ENCODE measurements around the gene NUDT13. TPM values are rescaled to one million over a fixed set of nuclear protein-coding genes. Genes with fewer than 3 reads are reported as not detected.

Gene NUDT13
- total and polyA plus RNA-seq, 9 donors = 0.86 to 2.6 (median 1.7) TPM

DNA sequence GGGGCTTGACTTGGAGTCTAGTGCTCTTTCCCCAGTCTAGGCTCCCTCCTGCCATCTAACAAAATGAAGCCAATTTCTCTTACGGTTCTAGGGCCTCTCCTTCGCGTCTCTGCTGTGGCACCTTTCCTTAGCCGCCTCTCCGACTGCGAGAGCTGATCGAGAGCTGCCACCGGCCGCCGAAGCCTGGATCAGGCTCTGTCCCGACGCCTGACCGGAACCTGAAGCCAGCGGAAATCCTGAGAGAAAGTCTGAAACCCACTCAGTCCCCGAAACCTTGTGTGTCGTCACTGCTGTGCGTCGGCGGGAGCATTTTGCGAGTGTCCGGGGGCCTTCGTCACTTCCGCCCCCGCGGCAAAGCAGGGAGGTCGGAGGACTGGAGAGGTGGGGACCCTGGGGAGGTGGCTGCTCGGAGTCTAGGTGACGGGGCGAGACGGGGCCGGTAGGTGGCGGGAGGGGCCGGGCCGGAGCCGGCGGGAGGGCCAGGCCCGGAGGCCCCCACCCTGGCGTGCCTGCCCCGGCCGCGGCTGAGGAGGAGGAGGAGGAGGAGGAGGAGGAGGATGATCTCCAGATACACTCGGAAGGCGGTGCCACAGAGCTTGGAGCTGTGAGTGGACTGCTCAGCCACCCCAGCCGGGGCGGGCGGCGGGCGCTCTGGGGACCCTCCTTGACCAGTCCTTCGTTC lies 57.7 kb downstream of the NUDT13 start, which contains the start of the genes ECD and FAM149B1:
Gene ECD (minus strand): TSS at position 226 of the 682 bp plus-strand sequence. CDS start 4,071 bp downstream, outside the sequence.
Gene FAM149B1 (plus strand): TSS at position 337 of the 682 bp plus-strand sequence. CDS start 221 bp downstream, at position 558.
- intact Hi-C loops (cut with DNase I) = no loop called here
- H3K27ac ChIP-seq = peak within 1 kb of the TSS; percentile 89 to 90
- no peaks in the 10 kb centered on the region for H3K27me3 ChIP-seq
- WGBS, 3 donors = 0 to 1% (median 0%) methylated on average over 49 of the region's 49 CpGs
- no peaks in the 10 kb centered on the region for H3K9me3 ChIP-seq
- H3K4me1 ChIP-seq (ENCODE audit: insufficient read depth) = peaks cover 1% of the 10 kb centered on the region
- peak within 1 kb of the TSS; percentile 82 for H3K4me3 ChIP-seq
- no peak for TF ChIP-seq EP300 (IDR thresholded peaks at IDR 0.05)
- peak; percentile 96 for TF ChIP-seq POLR2A (IDR thresholded peaks at IDR 0.05)
- TF ChIP-seq, protein P1, sequence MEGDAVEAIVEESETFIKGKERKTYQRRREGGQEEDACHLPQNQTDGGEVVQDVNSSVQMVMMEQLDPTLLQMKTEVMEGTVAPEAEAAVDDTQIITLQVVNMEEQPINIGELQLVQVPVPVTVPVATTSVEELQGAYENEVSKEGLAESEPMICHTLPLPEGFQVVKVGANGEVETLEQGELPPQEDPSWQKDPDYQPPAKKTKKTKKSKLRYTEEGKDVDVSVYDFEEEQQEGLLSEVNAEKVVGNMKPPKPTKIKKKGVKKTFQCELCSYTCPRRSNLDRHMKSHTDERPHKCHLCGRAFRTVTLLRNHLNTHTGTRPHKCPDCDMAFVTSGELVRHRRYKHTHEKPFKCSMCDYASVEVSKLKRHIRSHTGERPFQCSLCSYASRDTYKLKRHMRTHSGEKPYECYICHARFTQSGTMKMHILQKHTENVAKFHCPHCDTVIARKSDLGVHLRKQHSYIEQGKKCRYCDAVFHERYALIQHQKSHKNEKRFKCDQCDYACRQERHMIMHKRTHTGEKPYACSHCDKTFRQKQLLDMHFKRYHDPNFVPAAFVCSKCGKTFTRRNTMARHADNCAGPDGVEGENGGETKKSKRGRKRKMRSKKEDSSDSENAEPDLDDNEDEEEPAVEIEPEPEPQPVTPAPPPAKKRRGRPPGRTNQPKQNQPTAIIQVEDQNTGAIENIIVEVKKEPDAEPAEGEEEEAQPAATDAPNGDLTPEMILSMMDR (IDR thresholded peaks at IDR 0.05) = peak in 2 of 3 donors; percentile 47 to 53
- H3K36me3 ChIP-seq = no peaks in the 10 kb centered on the region
- DNase-seq = peak; percentile 94 to 96 (median 94)

DNA sequence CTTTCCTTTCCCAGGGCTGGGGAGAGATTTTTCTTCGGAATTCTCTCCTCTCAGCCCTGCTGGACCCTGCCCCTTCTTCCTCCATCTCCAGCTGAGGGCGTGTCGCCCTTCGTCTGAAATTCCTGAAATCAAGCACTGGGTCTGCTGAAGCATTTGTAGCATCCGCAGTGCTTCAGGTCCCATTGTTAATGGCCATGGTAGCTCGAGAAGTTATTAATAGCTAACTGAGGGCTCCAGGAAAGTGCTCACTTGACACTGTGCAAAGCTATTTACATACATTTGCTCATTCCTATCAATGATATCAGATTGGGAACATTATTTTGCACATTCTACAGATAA lies 58.2 kb downstream of the NUDT13 start:
- no peak for DNase-seq
- intact Hi-C loops (cut with DNase I) = no loop called here
- peak overlapping the region; percentile 89 to 90 for H3K27ac ChIP-seq
- TF ChIP-seq, protein P1 (IDR thresholded peaks at IDR 0.05) = no peak
- no peak for TF ChIP-seq EP300 (IDR thresholded peaks at IDR 0.05)
- TF ChIP-seq POLR2A (IDR thresholded peaks at IDR 0.05) = no peak
- no peaks in the 10 kb centered on the region for H3K9me3 ChIP-seq
- no peaks in the 10 kb centered on the region for H3K27me3 ChIP-seq
- peaks cover 1% of the 10 kb centered on the region for H3K4me1 ChIP-seq (ENCODE audit: insufficient read depth)
- 0% methylated on average over 6 of the region's 6 CpGs for WGBS, 3 donors
- H3K36me3 ChIP-seq = no peaks in the 10 kb centered on the region
- H3K4me3 ChIP-seq = peak overlapping the region; percentile 82

DNA sequence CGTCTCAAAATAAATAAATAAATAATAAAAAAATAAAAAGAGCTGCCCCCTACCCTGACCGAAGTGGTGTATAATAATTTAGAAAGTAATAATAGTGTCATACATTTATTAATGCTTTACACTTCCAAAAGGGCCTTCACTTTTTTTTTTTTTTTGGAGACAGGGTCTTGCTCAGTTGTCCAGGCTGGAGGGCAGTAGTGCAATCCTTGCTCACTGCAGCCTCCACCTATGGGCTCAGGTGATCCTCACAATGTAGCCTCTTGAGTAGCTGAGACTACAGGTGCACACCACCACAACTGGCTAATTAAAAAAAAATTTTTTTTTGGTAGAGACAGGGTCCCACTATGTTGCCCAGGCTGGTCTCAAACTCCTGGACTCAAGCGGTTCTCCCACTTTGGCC lies 59.1 kb downstream of the NUDT13 start:
- WGBS, 3 donors = 92 to 95% (median 92%) methylated on average over 3 of the region's 3 CpGs
- TF ChIP-seq POLR2A (IDR thresholded peaks at IDR 0.05) (no peak), EP300 (IDR thresholded peaks at IDR 0.05) (no peak)
- TF ChIP-seq, protein P1 (IDR thresholded peaks at IDR 0.05) = no peak
- no peaks in the 10 kb centered on the region for H3K9me3 ChIP-seq
- intact Hi-C loops (cut with DNase I) = no loop called here
- DNase-seq = no peak
- H3K27ac ChIP-seq = no peak overlapping the region
- no peaks in the 10 kb centered on the region for H3K4me1 ChIP-seq (ENCODE audit: insufficient read depth)
- no peaks in the 10 kb centered on the region for H3K27me3 ChIP-seq
- H3K4me3 ChIP-seq = no peak overlapping the region
- no peaks in the 10 kb centered on the region for H3K36me3 ChIP-seq

DNA sequence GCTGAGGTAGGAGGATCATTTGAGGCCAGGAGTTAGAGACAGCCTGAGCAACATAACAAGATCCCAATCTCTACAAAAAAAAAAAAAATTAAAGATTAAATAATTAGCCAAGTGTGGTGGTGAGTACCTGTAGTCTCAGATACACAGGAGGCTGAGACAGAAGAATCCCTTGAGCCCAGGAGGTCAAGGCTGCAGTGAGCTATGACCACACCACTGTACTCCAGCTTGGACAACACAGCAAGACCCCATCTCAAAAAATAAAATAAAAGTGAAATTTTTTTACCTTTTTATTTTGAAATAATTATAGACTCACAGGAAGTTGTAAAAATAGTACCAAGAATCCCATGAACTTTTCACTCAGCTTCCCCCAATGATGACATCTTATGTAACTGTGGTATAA lies 62.6 kb downstream of the NUDT13 start:
- no peaks in the 10 kb centered on the region for H3K27me3 ChIP-seq
- no peak for TF ChIP-seq EP300 (IDR thresholded peaks at IDR 0.05)
- no peak for TF ChIP-seq POLR2A (IDR thresholded peaks at IDR 0.05)
- TF ChIP-seq, protein P1 (IDR thresholded peaks at IDR 0.05) = no peak
- no peaks in the 10 kb centered on the region for H3K9me3 ChIP-seq
- no peak for DNase-seq
- H3K27ac ChIP-seq = no peak overlapping the region
- no peaks in the 10 kb centered on the region for H3K36me3 ChIP-seq
- no peaks in the 10 kb centered on the region for H3K4me1 ChIP-seq (ENCODE audit: insufficient read depth)
- intact Hi-C loops (cut with DNase I) = no loop called here
- no peak overlapping the region for H3K4me3 ChIP-seq
